Activated naive CD8-positive, alpha-beta T cell (primary cell): Measurements from ENCODE around the gene ADGRG6.

Experiments
- H3K27ac Mint-ChIP-seq: one replicate; pipeline ENCODE4 v1.8.0; 2021; ENCODE audit warnings: mixed read lengths
- H3K27me3 Mint-ChIP-seq: one replicate; pipeline ENCODE4 v1.8.0; 2021; ENCODE audit warnings: mixed read lengths
- H3K36me3 Mint-ChIP-seq: one replicate; pipeline ENCODE4 v1.8.0; 2021; ENCODE audit warnings: mixed read lengths
- H3K4me1 Mint-ChIP-seq: one replicate; pipeline ENCODE4 v1.8.0; 2021; ENCODE audit warnings: low read depth, mixed read lengths
- H3K4me3 Mint-ChIP-seq: one replicate; pipeline ENCODE4 v1.8.0; 2021; ENCODE audit warnings: mild to moderate bottlenecking, mixed read lengths
- H3K9me3 Mint-ChIP-seq: one replicate; pipeline ENCODE4 v1.8.0; 2021; ENCODE audit warnings: low read depth, mixed read lengths

ADGRG6 gene

GRCh38 chr6:142301651-142302391, at the start of gene ADGRG6:
Gene ADGRG6 (plus strand): TSS chr6:142302007. CDS start chr6:142302330, 323 bp downstream.
- Mint-ChIP-seq H3K27me3 (peaks cover 10% of the 10 kb centered on the region), H3K4me3 (peak within 1 kb of the TSS; percentile 82), H3K9me3 (no peaks in the 10 kb centered on the region), H3K4me1 (peaks cover 12% of the 10 kb centered on the region), H3K27ac (peak within 1 kb of the TSS; percentile 46), H3K36me3 (no peaks in the 10 kb centered on the region)

DNA sequence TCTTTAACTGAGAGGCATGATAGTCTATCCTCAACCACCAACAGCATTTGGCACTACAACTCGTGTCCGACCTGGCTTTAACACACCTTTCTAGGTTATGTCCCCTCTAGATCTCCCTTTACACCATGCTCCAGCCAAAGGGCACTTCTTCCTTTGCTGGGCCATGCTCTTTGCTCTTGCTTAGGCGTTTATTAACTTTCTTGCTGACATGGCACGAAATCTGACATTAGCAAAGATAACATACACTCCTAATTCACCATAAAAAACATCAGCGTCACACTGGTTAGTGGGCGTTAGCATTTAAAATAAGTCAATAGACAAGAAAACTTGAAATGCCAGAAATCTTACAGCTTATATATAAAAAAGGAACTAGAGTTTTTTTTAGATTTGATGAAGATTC, 47.3 kb upstream of the ADGRG6 start:
- no peaks in the 10 kb centered on the region for H3K9me3 Mint-ChIP-seq
- no peak overlapping the region for H3K4me3 Mint-ChIP-seq
- no peak overlapping the region for H3K27ac Mint-ChIP-seq
- no peaks in the 10 kb centered on the region for H3K36me3 Mint-ChIP-seq
- peaks cover 2% of the 10 kb centered on the region for H3K4me1 Mint-ChIP-seq
- H3K27me3 Mint-ChIP-seq = peaks cover 2% of the 10 kb centered on the region

- Mint-ChIP-seq H3K27ac (no peak overlapping the region), H3K4me1 (peaks cover 2% of the 10 kb centered on the region), H3K4me3 (no peak overlapping the region), H3K9me3 (no peaks in the 10 kb centered on the region), H3K36me3 (no peaks in the 10 kb centered on the region), H3K27me3 (peaks cover 2% of the 10 kb centered on the region)
Measured at GRCh38 chr6:142255785-142256184, 46.0 kb upstream of the ADGRG6 start.

GRCh38 chr6:142258305-142258704, 43.5 kb upstream of the ADGRG6 start:
- Mint-ChIP-seq H3K4me1 (peaks cover 2% of the 10 kb centered on the region), H3K27me3 (no peaks in the 10 kb centered on the region), H3K27ac (no peak overlapping the region), H3K9me3 (no peaks in the 10 kb centered on the region), H3K36me3 (no peaks in the 10 kb centered on the region), H3K4me3 (no peak overlapping the region)

GRCh38 chr6:142258757-142259156, 43.0 kb upstream of the ADGRG6 start:
- no peaks in the 10 kb centered on the region for H3K36me3 Mint-ChIP-seq
- no peak overlapping the region for H3K27ac Mint-ChIP-seq
- H3K4me1 Mint-ChIP-seq = peaks cover 2% of the 10 kb centered on the region
- H3K9me3 Mint-ChIP-seq = no peaks in the 10 kb centered on the region
- H3K4me3 Mint-ChIP-seq = no peak overlapping the region
- H3K27me3 Mint-ChIP-seq = no peaks in the 10 kb centered on the region

DNA sequence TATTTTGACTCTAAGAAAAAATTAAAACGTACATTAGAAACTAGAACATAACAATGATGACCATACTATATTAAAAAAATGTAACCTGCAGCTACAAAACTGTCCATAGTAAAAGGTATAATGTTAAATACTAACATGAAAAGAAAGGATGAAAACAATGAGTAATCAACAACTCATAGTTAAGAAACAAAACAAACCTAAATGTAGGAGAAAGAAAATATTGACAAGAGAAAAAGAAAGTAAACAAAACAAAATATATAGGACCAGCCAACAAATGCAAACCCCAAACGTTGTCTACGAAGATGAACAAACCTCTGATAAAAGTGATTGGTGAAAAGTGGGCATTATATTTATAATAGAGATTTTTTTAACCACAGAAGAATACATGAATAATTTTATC, 41.1 kb upstream of the ADGRG6 start:
- H3K27ac Mint-ChIP-seq = no peak overlapping the region
- H3K27me3 Mint-ChIP-seq = no peaks in the 10 kb centered on the region
- no peaks in the 10 kb centered on the region for H3K36me3 Mint-ChIP-seq
- H3K4me3 Mint-ChIP-seq = no peak overlapping the region
- no peaks in the 10 kb centered on the region for H3K9me3 Mint-ChIP-seq
- peaks cover 2% of the 10 kb centered on the region for H3K4me1 Mint-ChIP-seq

DNA sequence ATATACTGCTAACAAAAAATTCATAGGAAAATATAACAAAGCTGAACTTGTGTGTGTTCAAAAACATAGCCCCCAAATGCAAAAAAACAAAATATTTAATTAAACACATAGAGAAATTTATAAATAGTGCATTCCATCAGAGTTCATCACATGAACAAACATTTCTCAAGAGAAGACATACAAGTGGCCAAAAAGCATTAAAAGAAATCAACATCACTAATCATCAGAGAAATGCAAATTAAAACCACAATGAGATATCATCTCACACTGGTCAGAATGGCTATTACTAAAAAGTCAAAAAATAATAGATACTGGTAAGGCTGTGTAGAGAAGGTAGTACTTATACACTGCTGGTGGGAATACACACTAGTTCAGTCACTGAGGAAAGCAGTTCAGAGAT, 39.6 kb upstream of the ADGRG6 start:
- H3K36me3 Mint-ChIP-seq = no peaks in the 10 kb centered on the region
- no peaks in the 10 kb centered on the region for H3K9me3 Mint-ChIP-seq
- H3K27me3 Mint-ChIP-seq = no peaks in the 10 kb centered on the region
- H3K4me1 Mint-ChIP-seq = no peaks in the 10 kb centered on the region
- no peak overlapping the region for H3K27ac Mint-ChIP-seq
- no peak overlapping the region for H3K4me3 Mint-ChIP-seq

DNA sequence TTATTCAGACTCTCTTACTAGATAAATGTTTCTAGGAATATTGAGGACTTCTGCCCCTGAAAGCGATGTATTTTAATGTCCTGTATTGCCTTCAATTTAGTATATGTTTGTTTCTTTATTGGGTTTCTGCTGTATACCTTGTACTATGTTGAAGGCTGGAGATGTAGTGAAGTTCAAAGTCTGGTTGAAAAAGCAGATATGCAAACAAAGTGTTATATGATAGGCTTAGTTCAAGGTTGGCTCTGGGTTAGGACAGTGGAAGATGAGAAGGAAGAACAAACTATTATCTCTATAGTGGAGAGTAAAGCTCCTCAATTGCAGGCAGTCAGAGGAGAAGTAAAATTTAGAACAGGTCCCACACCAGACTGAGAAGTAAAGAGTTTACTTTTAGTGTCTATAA, 36.3 kb upstream of the ADGRG6 start:
- Mint-ChIP-seq H3K27me3 (no peaks in the 10 kb centered on the region), H3K27ac (no peak overlapping the region), H3K4me3 (no peak overlapping the region), H3K36me3 (no peaks in the 10 kb centered on the region), H3K9me3 (no peaks in the 10 kb centered on the region), H3K4me1 (no peaks in the 10 kb centered on the region)

DNA sequence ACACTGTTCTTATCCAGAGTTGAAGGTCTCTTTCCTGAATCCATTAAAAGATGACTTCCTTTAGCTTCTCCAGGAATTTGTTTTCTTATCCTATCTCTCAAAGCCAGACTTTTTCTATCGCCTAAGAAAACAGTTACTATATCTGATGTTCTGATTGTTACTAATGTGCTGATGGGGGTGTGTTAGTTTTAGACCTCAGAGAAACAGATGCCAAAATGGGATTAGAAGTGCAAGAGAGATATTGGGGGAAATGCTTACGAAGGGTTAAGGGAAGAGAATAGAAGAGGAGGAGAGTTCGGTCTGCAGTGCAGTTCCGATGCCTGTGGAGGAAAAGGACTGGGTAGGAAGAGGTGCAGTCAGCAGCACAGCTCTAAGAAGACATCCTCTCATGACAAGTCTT, 35.7 kb upstream of the ADGRG6 start:
- Mint-ChIP-seq H3K27me3 (no peaks in the 10 kb centered on the region), H3K36me3 (no peaks in the 10 kb centered on the region), H3K4me3 (no peak overlapping the region), H3K9me3 (no peaks in the 10 kb centered on the region), H3K4me1 (no peaks in the 10 kb centered on the region), H3K27ac (no peak overlapping the region)

- Mint-ChIP-seq H3K27me3 (peaks cover 3% of the 10 kb centered on the region), H3K27ac (no peak overlapping the region), H3K4me3 (no peak overlapping the region), H3K36me3 (no peaks in the 10 kb centered on the region), H3K9me3 (no peaks in the 10 kb centered on the region), H3K4me1 (no peaks in the 10 kb centered on the region)
Measured at GRCh38 chr6:142271476-142271875, 30.3 kb upstream of the ADGRG6 start.

- no peaks in the 10 kb centered on the region for H3K9me3 Mint-ChIP-seq
- no peak overlapping the region for H3K4me3 Mint-ChIP-seq
- no peak overlapping the region for H3K27ac Mint-ChIP-seq
- peaks cover 3% of the 10 kb centered on the region for H3K27me3 Mint-ChIP-seq
- no peaks in the 10 kb centered on the region for H3K4me1 Mint-ChIP-seq
- no peaks in the 10 kb centered on the region for H3K36me3 Mint-ChIP-seq
Measured at GRCh38 chr6:142274656-142275055, 27.2 kb upstream of the ADGRG6 start.

DNA sequence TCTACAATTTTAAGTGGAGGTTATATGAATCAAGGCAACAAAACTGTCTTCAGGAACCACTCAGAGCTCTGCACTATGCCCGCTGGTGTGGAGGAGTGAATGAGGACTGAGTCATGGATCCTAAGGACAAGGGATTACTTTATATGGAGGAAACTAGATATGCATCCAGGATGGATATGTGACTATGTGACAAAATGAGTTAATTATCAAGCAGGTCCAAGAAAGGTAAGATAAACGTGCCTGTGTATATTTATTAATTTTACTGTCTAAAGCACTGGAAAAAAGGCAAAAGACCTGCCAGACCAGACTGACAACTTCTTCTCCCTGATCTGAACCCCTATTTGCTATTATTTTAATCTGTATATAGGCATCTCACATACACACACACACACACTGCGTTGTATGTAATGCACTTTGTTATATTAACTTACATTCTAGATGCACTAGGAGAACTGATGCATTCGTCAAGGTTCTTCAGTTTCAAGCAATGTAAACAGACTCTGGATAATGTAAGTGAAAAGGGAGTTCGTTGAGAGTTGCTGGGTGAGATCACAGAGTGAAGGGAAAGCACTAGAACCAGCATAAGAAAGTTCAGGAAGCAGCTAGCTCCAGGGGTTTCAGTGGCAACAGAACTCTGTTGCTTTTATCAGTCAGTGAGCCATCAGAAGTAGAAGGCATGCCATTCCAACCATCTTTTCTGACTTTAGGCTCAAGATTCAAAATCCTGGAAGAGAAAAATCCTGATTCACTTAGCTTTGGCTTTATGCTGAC, 26.4 kb upstream of the ADGRG6 start:
- Mint-ChIP-seq H3K27me3 (peaks cover 3% of the 10 kb centered on the region), H3K4me3 (no peak overlapping the region), H3K36me3 (no peaks in the 10 kb centered on the region), H3K27ac (no peak overlapping the region), H3K9me3 (no peaks in the 10 kb centered on the region), H3K4me1 (no peaks in the 10 kb centered on the region)

GRCh38 chr6:142276256-142276655, 25.6 kb upstream of the ADGRG6 start:
- Mint-ChIP-seq H3K36me3 (peaks cover 2% of the 10 kb centered on the region), H3K9me3 (peaks cover 4% of the 10 kb centered on the region), H3K4me1 (no peaks in the 10 kb centered on the region), H3K4me3 (no peak overlapping the region), H3K27me3 (peaks cover 3% of the 10 kb centered on the region), H3K27ac (no peak overlapping the region)

GRCh38 chr6:142279350-142280180, 22.2 kb upstream of the ADGRG6 start:
- Mint-ChIP-seq H3K9me3 (peaks cover 4% of the 10 kb centered on the region), H3K27me3 (peaks cover 2% of the 10 kb centered on the region), H3K4me3 (no peak overlapping the region), H3K36me3 (peaks cover 3% of the 10 kb centered on the region), H3K4me1 (no peaks in the 10 kb centered on the region), H3K27ac (no peak overlapping the region)

DNA sequence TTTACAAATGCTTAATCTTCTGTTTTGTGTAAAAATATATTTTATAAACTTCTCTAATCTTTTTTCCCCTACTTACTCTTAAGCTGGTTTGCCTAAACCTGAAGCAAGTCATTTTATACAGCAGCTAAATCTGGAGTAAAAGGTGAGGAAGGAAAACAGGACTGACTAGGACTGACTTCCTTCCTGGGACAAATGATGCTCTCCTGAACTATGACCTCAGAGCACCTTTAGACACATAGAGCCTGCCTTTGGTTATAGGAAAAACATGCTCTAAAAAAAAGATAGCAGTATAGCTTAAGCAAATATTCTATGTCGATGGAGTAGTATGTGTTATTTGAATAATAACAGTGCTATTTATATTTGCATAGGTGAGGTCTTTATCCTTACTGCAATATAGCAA, 21.5 kb upstream of the ADGRG6 start:
- H3K27me3 Mint-ChIP-seq = no peaks in the 10 kb centered on the region
- H3K27ac Mint-ChIP-seq = no peak overlapping the region
- peaks cover 3% of the 10 kb centered on the region for H3K36me3 Mint-ChIP-seq
- peaks cover 4% of the 10 kb centered on the region for H3K9me3 Mint-ChIP-seq
- no peak overlapping the region for H3K4me3 Mint-ChIP-seq
- no peaks in the 10 kb centered on the region for H3K4me1 Mint-ChIP-seq
